WTC11 (cell line): ENCODE data around the gene BZW2.

Source experiments
- ARID4B ChIP-seq: sonication (generic); formaldehyde crosslinking; IDR thresholded peaks from 2 replicates; pipeline ENCODE4 v1.8.0; 2023; ENCODE audit warnings: missing genetic modification reagents, mild to moderate bottlenecking, borderline replicate concordance
- ATF1 ChIP-seq: sonication (generic); formaldehyde crosslinking; IDR thresholded peaks from 2 replicates; pipeline ENCODE4 v1.8.1; 2023; ENCODE audit warnings: mild to moderate bottlenecking, moderate library complexity, missing genetic modification reagents
- ATF3 ChIP-seq: sonication (generic); formaldehyde crosslinking; conservative IDR thresholded peaks from 2 replicates; pipeline ENCODE4 v1.8.1; 2022; ENCODE audit warnings: mild to moderate bottlenecking, missing genetic modification reagents
- CBFB ChIP-seq: sonication (generic); formaldehyde crosslinking; IDR thresholded peaks from 2 replicates; pipeline ENCODE4 v1.8.1; 2022; ENCODE audit warnings: mild to moderate bottlenecking, low read depth, missing genetic modification reagents
- ELF4 ChIP-seq: sonication (generic); formaldehyde crosslinking; IDR thresholded peaks from 2 replicates; pipeline ENCODE4 v1.8.1; 2022; ENCODE audit warnings: low read depth, mild to moderate bottlenecking, moderate library complexity, missing genetic modification reagents
- TCF7 ChIP-seq: sonication (generic); formaldehyde crosslinking; IDR thresholded peaks from 2 replicates; pipeline ENCODE4 v1.8.0; 2022; ENCODE audit warnings: mild to moderate bottlenecking, low read depth, missing genetic modification reagents, moderate library complexity
- ZBTB21 ChIP-seq: sonication (generic); formaldehyde crosslinking; IDR thresholded peaks from 2 replicates; pipeline ENCODE4 v1.8.1; 2023; ENCODE audit warnings: mild to moderate bottlenecking, missing genetic modification reagents, borderline replicate concordance
- ZNF671 ChIP-seq: fragments of 250-450 bp; sonication (Bioruptor Pico); IDR thresholded peaks from 2 replicates; pipeline ENCODE4 v1.8.0; 2021; ENCODE audit warnings: mild to moderate bottlenecking
- TF ChIP-seq, protein P1 (sequence below): fragments of 200-600 bp; IDR thresholded peaks from 2 replicates; pipeline ENCODE4 v1.8.0; 2022; ENCODE audit warnings: antibody characterized with exemption

GRCh38 chr7:16730937-16731336 lies 85.0 kb downstream of the BZW2 start:
- TF ChIP-seq, protein P1, sequence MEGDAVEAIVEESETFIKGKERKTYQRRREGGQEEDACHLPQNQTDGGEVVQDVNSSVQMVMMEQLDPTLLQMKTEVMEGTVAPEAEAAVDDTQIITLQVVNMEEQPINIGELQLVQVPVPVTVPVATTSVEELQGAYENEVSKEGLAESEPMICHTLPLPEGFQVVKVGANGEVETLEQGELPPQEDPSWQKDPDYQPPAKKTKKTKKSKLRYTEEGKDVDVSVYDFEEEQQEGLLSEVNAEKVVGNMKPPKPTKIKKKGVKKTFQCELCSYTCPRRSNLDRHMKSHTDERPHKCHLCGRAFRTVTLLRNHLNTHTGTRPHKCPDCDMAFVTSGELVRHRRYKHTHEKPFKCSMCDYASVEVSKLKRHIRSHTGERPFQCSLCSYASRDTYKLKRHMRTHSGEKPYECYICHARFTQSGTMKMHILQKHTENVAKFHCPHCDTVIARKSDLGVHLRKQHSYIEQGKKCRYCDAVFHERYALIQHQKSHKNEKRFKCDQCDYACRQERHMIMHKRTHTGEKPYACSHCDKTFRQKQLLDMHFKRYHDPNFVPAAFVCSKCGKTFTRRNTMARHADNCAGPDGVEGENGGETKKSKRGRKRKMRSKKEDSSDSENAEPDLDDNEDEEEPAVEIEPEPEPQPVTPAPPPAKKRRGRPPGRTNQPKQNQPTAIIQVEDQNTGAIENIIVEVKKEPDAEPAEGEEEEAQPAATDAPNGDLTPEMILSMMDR = no peak
- TF ChIP-seq ELF4 (CRISPR knock-in tag) (no peak), TCF7 (CRISPR knock-in tag) (no peak), CBFB (no peak), ZBTB21 (CRISPR knock-in tag) (no peak), ATF3 (CRISPR knock-in tag) (no peak), ZNF671 (CRISPR knock-in tag) (no peak), ARID4B (CRISPR knock-in tag) (no peak), ATF1 (no peak)
